ENCODE results near the gene TLCD3B.

TLCD3B gene

DNA sequence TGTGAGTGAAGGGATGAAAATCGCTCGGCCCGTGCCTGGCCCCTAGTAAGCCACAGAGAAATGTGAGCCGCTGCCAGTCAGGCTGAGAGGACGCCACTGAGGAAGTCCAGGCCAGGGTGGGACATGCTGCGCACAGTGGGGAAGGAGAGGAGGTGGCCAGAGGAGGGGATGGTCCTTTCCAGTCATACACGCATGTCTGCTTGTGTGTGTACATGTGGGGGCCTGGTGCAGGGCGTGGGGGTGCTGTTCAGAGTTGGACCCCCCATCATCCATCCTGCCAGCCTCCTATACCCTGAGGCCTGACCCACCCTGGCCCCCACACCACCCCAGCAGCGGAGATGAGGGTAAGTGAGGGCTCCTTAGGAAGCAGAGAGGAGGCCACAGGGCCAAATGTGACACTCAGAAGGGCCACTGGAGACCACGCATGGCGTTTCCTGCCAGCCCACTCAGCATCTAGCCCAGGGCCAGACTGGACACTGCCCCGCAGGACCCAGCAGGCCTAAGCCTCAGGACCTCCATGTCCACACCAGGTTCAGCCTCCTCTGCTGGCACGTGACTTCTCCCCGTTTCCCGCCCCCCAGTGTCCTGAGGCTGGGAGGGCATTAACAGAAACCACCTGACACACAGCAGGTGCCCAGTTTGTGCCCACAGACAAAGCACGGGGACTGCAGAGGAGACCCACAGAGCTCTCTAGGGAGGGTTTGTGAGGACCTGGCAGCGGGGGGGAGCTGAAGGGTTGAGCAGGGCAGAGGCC lies 27.2 kb downstream of the TLCD3B start:
- DNase-seq: no peak

DNA sequence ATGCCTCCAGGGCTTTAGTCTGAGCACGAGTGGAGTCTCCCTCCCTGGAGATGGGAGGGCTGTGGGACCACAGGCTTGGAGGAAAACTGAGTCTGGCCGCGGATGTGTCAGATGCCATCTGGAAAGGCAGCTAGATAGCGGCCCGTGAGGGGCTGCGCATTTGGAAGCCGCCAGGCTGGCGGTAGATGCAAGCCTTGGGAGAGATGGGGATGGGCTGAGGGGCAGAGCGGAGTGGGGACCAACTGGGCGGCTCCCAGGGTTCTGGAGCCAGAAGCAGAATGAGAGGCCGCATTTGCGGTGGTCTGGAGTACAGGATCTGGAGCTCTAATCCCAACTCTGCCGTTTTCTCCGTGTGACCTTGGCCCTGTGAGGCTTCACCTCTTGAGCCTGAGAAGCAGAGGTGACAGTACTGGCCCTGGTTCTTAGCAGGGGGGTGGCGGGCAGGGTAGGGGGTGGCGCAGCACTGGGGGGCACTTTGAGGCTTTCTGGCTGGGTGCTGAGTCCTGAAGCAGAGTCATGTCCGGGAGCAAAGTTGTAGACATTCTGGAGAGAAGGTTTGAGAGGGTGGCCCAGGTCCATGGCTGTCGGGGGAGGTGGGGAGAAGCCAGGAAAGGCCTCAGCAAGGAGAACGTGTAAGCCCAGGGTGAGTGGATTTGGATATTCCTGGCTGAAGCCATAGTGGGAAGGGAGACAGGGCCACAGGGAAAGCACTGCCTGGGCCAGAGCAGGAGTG lies 28.3 kb downstream of the TLCD3B start:
- DNase-seq: no peak

DNA sequence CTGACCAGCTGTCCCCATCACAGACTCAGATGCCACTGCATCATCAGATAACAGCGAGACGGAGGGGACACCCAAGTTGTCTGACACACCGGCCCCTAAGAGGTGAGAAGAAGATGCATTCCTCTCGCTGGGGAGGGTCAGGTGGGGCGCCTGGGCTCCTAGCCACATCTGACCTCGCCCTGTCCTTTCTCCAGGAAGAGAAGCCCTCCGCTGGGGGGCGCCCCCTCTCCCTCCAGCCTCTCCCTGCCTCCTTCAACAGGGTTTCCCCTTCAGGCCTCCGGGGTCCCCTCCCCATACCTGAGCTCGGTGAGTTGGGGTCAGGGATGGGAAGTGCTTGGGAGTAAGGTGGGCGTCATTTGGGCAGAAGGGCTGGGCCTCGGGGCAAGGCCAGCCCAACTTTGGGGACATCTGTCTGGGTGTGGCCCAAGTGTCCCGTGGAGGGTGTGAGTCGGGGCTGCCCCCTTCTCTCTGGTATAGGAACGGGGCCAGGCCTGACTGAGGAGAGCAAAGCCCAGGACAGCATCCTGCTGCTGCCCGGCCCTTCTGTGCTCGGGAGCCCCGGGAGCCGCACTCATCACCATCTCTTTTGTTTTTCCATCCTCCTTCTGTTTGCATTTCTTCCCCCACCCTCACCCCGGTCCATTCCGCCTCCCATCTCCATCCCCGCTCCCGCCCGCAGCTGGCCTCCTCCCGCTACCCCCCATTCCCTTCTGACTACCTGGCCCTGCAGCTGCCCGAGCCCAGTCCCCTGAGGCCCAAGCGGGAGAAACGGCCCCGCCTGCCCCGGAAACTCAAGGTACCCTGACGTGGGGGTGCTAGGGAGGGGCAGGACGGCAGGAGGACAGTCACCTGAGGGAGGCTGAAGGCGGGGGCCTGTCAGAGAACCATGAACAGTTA lies 30.1 kb downstream of the TLCD3B start:
- no peak for DNase-seq

DNA sequence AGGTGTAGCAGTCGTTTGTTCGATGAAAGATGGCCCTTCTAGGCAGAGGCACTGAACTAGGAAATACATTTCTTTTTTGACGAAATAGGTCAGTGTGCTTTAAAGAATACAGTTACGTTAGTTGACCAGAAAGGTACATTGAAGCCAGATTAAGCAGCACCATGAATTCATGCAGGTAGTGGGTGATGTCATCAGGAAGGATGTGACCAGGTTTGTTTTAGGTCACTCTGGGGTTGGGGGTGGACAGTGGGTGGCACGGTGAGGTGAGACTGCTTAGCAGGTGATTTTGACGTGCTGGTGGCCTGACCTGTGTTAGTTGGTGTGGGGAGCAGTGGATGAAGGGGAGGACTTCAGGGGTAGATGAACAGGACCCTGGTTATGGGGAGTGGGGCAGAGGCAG lies 31.5 kb downstream of the TLCD3B start:
- no peak for DNase-seq

DNA sequence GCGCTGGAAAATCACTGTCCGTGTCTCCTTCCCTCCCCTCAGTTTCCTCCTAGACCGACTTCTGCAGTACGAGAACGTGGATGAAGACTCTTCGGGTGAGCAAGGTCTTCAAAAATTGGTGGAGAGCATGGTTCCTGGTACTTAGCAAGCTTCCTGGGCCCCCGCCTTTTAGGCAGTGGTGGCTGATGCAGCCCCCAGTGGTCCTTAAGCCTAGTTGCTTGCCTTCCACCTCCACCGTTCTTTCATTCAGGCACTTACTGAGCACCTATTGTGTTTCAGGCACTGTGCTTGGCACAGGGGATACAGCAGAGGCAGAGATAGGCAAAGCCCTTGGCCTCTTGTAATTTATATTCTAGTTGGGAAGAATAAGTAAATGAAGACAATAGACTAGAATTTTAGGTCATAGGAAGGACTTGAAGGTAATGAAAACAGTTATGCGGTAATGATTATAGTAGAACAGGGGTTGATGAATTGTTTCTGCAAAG lies 34.3 kb downstream of the TLCD3B start:
- no peak for DNase-seq

DNA sequence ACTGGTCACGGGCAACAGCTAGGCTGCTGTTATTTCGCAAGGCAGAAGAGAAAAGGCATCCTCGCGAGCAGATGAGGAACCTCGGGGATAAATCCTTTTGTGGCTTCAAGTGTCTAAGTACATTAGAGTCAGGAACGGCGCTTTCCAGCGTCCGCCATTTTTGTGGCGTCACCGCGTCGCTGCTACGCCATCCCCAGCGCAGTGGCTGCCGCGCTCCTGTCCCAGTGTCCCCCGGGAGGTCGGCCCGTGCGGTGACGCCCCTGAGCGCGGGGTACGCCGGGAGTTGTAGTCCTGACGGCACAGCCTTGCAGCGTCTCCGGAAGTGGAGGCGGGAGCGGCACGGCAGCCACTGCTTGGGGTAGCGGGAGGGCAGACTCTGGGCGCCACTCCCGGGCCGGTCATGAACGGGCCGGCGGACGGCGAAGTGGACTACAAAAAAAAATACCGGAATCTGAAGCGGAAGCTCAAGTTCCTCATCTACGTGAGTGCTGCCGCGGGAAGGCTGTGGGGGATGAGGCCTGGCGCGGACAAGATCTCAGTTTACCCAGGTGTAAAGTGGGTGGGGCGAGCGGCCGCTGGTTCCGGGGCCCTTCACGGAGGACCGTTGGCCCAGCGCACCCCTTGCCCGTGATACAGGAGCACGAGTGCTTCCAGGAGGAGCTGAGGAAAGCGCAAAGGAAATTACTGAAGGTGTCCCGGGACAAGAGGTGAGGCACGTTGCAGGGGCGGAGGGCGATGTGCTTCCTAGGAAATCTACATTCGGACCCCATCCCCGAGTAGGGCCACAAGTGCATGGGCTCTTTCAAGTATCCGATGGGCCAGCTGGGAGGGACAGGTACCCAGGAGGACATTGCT lies 34.9 kb downstream of the TLCD3B start, which contains the start of gene INO80E:
Gene INO80E, plus strand, starts transcription at position 331 of the 855 bp plus-strand sequence. Its CDS starts 70 bp downstream, at position 401.
- peak; percentile 70 for DNase-seq

DNA sequence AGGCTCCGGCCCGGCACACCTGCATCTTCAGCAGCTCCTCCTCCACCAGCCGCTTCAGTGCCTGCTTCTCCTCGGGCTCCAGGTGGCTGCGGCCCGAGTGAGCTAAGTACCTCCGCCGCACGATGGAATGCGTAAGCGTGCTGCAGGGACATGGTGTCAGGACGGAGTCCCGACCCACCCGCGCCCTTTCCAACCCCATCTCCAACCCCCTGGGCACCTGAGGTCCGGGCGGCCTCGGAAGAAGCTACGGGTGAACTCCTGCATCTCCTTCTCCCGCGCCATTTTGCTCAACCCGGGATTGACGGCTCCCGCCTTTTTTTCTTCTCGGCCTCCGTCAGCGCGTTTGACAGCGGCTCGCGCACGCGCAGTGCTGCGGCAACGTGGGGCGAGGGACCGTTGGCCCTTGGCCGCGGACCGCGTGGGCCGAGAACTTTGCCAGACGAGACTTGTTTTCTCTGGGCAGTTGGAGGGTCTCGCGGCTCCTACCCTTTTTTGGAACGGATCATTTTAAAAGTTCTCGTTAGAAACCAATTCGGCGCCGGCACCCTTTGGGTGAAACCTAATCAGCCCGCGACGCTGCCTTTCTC lies 35.7 kb downstream of the TLCD3B start, which contains the start of gene HIRIP3:
Gene HIRIP3, minus strand, starts transcription at position 294 of the 587 bp plus-strand sequence. Its CDS starts 12 bp downstream, at position 282.
- no peak for DNase-seq

DNA sequence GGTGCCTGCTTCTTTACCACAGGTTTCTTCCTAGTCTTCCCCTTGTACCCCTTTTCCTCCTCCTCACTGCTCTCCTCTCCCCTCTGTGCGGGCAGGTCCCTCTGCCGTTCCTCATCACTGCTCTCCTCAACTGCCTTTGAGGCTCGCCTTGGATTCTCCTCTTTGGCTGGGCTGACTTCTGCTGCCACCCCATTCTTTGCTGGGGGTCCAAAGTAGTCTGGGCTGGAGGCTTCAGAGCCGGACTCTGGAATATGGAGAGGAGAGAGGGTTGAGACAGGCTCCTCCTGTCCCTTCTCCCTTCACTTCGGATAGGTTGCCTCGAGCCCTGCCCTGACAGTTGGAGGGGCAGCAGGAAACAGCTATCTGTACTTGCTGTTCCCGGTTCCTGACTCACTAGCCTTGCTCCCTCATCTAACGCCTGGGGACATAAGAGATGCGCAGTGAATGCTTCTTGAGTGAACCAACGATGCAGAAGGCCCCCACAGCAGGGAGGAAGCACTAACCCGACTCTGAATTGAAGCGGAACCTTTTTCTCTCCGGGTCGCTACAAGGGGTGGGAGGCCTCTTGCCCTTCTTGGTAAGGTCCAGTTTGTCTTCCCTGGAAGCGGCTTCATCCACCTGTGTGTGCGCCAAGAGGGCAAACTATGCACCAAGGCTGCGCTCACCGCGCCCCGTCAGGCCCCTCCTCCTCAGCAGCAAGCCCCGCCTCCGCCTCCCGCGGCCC lies 36.3 kb downstream of the TLCD3B start:
- DNase-seq: no peak

DNA sequence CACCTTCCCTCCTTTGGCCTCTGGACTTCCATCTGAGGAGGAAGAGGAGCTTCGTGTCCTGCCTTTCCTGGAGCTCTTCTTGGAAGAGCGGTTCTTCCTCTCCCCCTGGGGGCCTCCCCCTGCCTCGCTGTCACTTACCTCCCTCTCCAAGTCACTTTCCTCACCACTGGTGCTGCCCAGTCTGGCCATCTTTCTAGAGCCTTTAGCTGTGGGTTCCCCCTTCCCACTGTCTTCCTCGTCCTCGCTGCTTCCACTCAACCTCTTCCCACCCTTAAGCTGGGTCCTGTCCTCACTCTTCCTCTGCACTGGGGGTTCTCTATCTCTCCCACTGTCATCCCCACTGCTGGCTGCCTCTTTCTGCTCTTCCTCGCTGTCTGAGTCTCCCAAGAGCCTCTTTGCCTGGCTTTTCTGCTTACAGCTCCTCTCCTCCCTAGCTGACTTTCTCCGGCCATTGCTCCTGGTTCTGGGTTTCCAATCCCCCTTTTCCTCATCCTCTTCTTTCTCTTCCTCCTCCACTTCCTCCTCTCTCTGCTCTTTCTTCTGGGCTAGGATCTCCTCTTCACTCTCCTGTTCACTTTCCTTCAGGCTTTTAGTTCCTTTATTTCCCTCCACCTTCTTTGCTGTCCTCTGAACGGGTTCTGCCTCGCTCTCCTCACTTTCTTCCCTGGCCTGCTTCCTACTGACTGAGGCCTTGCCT lies 37.0 kb downstream of the TLCD3B start:
- no peak for DNase-seq

DNA sequence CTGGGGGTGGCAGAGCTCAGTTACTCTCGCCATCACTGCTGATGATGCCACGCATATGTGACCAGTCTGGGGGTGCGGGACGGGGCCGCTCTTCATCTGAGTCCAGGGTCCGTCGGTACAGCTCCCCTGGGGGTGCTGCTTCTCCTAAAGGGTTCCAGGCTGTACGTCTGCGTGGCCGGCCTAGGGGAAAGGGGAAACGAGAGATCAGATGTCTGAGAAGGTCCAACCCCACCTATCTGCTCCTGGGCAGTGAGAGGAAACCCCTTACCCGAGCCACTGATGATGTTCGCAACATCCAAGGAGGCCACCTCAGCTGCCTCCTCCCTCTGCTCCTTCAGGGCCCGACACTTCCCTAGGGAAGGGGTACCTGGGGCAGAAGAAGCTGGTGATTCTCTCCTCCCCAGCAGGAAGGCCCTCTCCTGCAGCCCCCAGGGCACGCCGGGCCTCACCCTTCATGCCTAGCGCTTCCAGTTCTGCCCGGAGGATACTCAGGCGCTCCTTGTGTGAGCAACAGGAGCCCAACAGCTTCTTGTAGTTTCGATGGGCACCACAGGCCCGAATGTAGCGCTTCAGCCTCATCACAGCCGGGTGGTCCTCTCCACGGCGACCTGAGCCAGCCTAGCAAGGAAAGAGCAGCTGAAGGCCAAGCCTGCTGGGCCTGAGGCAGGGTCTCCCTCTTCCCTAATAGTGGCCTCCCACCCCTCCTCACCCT lies 37.7 kb downstream of the TLCD3B start:
- no peak for DNase-seq

DNA sequence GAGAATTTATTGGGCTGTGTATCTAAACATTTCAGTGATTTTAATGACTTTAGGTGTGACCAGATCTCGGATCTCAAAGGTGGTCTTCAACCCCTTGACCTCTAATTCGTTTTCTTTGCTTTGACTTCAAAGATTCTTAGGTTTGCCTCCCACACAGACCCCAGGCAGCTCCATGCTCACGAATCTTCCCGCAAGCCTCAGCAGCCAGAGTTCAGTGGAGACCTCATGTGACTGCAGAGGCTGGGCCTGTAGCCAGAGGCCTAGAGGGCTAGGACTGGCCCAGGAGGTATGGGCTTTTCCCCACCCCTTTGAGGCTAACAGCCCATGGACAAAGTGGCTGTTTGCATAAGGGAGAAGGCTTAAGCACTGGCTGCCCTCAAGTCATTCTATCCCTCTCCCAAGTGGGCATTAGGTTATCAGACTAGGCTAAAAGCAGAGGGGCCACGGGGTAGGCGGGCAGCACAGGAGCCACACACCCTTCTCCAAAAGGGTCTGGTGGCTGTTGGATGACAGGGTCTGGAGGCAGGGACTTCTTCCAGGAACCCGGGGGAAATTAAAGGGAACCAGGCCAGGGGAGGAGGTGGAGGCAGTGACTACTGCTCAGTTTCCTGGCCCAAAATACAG lies 38.6 kb downstream of the TLCD3B start:
- DNase-seq: no peak

DNA sequence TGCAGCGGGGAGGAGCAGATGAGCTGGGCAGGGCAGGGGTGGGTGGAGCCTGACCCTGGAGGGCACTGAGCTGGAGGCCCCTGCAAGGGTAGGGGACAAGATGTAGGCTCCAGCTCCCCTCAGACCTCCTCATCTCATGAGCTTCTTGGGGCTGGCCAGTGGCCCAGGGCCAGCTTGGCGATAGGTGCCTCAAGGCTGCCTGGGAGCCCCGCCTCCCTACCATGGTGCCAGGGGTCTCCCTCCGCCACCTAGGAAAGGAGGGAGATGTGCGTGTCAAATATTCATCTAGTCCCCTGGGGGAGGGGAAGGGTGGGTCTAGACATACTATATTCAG lies 39.5 kb downstream of the TLCD3B start:
- no peak for DNase-seq

DNA sequence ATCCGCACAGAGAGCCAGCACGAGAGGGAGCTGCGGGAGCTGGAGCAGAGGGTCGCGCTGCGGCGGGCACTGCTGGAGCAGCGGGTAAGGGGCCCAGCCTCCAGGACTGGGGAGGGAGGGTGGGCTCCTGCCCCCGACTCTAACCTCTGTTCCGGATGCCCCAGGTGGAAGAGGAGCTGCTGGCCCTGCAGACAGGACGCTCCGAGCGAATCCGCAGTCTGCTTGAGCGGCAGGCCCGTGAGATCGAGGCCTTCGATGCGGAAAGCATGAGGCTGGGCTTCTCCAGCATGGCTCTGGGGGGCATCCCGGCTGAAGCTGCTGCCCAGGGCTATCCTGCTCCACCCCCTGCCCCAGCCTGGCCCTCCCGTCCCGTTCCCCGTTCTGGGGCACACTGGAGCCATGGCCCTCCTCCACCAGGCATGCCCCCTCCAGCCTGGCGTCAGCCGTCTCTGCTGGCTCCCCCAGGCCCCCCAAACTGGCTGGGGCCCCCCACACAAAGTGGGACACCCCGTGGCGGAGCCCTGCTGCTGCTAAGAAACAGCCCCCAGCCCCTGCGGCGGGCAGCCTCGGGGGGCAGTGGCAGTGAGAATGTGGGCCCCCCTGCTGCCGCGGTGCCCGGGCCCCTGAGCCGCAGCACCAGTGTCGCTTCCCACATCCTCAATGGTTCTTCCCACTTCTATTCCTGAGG lies 40.0 kb downstream of the TLCD3B start:
- DNase-seq: no peak

DNA sequence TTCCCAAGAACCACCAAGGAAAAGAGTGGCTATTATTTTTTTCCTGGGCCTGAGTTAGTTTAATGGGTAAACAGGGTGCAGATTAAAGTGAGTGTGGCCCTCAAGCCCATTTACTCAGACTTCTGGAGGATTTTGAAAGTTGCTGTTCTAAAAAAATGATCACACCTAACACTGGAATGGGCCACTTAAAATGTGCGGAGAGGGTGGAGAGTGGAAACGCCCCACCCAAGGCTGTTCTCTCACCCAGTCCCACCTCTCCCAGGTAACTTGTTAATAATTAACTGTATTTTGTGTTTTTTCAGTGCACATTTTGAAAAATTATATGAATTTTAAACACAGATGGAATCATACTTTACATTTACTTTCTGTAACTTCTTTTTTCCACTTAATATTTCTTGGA lies 41.0 kb downstream of the TLCD3B start:
- no peak for DNase-seq

DNA sequence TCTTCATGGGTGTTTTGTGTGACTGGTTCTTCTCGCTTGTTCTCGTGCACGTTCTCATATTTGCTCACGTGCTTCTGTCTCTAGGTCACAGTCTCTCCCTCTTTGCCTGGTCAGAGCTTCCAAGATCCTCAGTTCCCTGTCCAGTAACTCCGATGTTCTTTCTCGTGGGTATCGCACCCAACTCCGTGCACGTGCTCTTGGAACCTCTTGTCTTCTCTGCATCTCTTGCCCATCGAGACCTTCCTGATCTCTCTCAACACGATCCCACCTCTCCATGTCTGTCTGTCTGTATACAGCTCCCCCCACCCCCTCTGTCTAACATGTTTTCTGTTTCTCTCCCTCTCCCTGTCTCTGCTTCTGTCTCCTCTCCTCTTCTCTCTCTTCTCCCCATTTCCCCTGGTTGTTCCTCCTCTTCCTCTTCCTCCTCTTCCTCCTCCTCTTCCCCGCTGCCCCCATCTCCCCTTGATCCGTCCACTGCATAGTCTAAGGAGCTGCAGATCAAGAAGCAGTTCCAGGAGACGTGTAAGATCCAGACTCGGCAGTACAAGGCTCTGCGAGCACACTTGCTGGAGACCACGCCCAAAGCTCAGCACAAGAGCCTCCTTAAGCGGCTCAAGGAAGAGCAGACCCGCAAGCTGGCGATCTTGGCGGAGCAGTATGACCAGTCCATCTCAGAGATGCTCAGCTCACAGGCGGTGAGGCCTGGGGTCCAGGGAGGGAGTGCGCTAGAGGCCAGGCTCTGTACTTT lies 41.8 kb downstream of the TLCD3B start:
- DNase-seq: no peak

DNA sequence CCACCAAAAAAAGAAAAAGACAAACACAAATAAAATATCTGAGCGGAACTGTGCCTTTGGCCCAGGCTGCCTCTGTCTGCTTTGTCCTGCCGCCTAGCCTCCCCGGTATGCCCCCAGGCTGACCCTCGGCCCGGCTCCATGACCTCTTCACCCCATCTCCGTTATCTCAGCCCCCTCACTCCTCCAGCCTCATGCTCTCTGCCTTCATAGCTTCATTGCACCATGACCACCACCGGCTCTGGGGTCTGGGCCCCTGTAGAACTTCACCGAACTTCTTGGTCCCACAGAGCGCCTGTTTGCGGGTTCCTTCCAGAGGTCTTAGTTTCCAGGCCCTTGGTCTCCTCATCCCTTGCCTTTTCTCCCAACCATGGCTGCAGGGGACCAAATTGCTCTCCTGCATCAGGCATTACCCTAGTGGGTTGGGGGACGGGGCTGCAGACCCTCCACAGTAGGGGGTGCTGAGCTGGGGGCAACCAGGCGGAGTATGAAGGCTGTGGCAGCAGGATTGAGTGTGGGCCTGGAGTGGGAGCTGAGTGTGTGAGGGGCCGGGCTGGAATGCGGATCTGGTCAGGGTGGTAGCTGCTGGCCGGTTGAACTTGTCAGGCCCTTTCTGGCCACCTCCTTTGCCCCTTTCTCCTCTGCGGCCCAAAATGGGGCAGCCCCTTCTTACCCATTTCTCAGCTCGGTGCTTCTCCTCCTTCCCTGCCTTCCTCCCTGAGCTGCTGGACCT lies 42.6 kb downstream of the TLCD3B start:
- no peak for DNase-seq
